SK-N-SH (cell line): Measurements from ENCODE around the gene GATB.

Source experiments
- CTCF ChIP-seq: fragments of 200-600 bp; sonication (generic); IDR thresholded peaks from 2 replicates; pipeline ENCODE4 v1.6.1; 2017; ENCODE audit warnings: antibody characterized with exemption, mild to moderate bottlenecking, moderate library complexity
- MAX ChIP-seq: IDR thresholded peaks from 2 replicates; pipeline ENCODE4 v1.4.0; 2012; ENCODE audit warnings: low read depth
- POLR2AphosphoS5 ChIP-seq: IDR thresholded peaks from 2 replicates; pipeline ENCODE4 v1.6.1; 2012; ENCODE audit warnings: low read depth, low read length
- RAD21 ChIP-seq: IDR thresholded peaks from 2 replicates; pipeline ENCODE4 v1.6.1; 2012; ENCODE audit warnings: mild to moderate bottlenecking, low read length
- RFX5 ChIP-seq: IDR thresholded peaks from 2 replicates; pipeline ENCODE4 v1.6.1; 2012; ENCODE audit warnings: mild to moderate bottlenecking, improper control_type of control experiment, low read length
- ZBTB33 ChIP-seq: IDR thresholded peaks from 2 replicates; pipeline ENCODE4 v1.4.0; 2012; ENCODE audit warnings: low read depth, borderline replicate concordance

GRCh38 chr4:151628001-151628608 lies 132.7 kb downstream of the GATB start:
- TF ChIP-seq RFX5 (no peak), MAX (no peak), CTCF (no peak), ZBTB33 (no peak), RAD21 (no peak), POLR2AphosphoS5 (no peak)
